Calu3 (cell line): ENCODE data around the gene ATXN2. TPM values are rescaled to one million over a fixed set of nuclear protein-coding genes. Genes with fewer than 3 reads are reported as not detected.

Experiments
- BruUV-seq: library from RNA; stranded (reverse); fragments of 400-500 nt; replicated peaks from 2 replicates; lab custom pipeline; 2021; lab: Mats Ljungman, UMichigan
- CTCF ChIA-PET: fragments of 300-600 bp; sonication (Branson Sonifier 250); formaldehyde crosslinking; loops from one replicate; lab custom pipeline; 2022; ENCODE audit warnings: antibody characterized with exemption; lab: Charles Lee
- DNase-seq: peaks from one replicate; pipeline ENCODE4 v3.0.0; 2022
- H3K27ac Mint-ChIP-seq: one replicate; pipeline ENCODE4 v1.8.0; 2022; ENCODE audit warnings: mixed read lengths; ENCODE audit not compliant: unreplicated experiment
- H3K27me3 Mint-ChIP-seq: one replicate; pipeline ENCODE4 v1.8.0; 2022; ENCODE audit warnings: mixed read lengths; ENCODE audit not compliant: unreplicated experiment
- H3K36me3 Mint-ChIP-seq: one replicate; pipeline ENCODE4 v1.8.0; 2022; ENCODE audit warnings: mild to moderate bottlenecking, moderate library complexity, mixed read lengths; ENCODE audit not compliant: insufficient read depth, unreplicated experiment
- H3K4me1 Mint-ChIP-seq: one replicate; pipeline ENCODE4 v1.8.0; 2022; ENCODE audit warnings: mild to moderate bottlenecking, low read depth, mixed read lengths; ENCODE audit not compliant: unreplicated experiment
- H3K4me3 Mint-ChIP-seq: one replicate; pipeline ENCODE4 v1.8.0; 2022; ENCODE audit warnings: mild to moderate bottlenecking, low read depth, moderate library complexity, mixed read lengths; ENCODE audit not compliant: unreplicated experiment
- H3K9me3 Mint-ChIP-seq: one replicate; pipeline ENCODE4 v1.8.0; 2022; ENCODE audit warnings: low read depth, mixed read lengths; ENCODE audit not compliant: unreplicated experiment
- intact Hi-C: fragments of 100-400 bp; cut with micrococcal nuclease; formaldehyde crosslinking; loops from one replicate; pipeline ENCODE4 v1.10.0; 2022; ENCODE audit not compliant: unreplicated experiment
- total RNA-seq: library from RNA; stranded (reverse); gene quantifications from 2 replicates; pipeline ENCODE4 v1.2.3, GENCODE V29; 2022
- TF ChIP-seq, protein P1 (sequence below): fragments of 200-600 bp; IDR thresholded peaks from one replicate; pipeline ENCODE4 v1.8.0; 2022; ENCODE audit warnings: antibody characterized with exemption; ENCODE audit not compliant: unreplicated experiment

Gene ATXN2
- total RNA-seq, 1 experiment from 2014 or later = 123 TPM

DNA sequence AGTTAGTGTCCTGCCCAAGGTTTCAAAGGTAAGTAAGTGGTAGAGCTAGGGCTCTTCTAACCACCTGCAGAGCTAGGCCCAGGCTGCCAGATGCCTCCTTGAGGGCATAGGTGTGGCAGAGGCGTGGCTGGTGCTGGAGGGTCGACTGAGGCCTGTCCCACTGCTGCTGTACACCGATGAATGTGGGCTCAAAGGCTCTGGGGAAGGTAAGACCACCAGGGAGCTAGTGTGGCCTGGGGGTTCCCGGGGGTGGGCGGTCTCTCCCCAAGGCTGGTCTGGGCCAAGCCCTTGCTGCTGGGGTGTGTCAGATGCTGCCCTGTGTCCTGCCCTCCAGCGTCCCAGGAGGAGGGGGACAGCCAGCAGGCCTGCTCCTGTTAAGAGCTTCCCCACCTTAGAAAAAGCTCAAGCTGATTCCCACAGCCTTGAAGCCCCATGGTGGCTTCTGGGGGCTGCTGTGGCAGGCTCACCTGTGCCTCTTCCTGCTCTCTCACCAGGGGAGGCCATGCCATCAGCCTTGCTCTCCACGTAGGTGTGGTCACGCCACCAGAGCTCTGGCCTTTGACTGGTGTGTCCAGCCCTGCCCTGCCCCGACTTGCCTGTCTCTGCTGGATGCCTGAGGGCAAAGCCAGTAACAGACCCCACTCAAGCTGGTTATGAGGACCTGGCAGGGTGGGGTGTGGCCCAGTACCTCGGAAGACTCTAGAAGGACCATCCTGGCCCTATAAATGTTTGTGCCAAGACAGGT, 156.6 kb downstream of the ATXN2 start:
- BruUV-seq = no TSS peak
- DNase-seq = no peak
- peaks cover 83% of the 10 kb centered on the region for H3K36me3 Mint-ChIP-seq
- H3K27ac Mint-ChIP-seq = peak overlapping the region; percentile 53
- H3K27me3 Mint-ChIP-seq = no peaks in the 10 kb centered on the region
- intact Hi-C loops = no loop called here
- no peaks in the 10 kb centered on the region for H3K9me3 Mint-ChIP-seq
- TF ChIP-seq, protein P1, sequence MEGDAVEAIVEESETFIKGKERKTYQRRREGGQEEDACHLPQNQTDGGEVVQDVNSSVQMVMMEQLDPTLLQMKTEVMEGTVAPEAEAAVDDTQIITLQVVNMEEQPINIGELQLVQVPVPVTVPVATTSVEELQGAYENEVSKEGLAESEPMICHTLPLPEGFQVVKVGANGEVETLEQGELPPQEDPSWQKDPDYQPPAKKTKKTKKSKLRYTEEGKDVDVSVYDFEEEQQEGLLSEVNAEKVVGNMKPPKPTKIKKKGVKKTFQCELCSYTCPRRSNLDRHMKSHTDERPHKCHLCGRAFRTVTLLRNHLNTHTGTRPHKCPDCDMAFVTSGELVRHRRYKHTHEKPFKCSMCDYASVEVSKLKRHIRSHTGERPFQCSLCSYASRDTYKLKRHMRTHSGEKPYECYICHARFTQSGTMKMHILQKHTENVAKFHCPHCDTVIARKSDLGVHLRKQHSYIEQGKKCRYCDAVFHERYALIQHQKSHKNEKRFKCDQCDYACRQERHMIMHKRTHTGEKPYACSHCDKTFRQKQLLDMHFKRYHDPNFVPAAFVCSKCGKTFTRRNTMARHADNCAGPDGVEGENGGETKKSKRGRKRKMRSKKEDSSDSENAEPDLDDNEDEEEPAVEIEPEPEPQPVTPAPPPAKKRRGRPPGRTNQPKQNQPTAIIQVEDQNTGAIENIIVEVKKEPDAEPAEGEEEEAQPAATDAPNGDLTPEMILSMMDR = no peak
- CTCF ChIA-PET = interaction anchor here (0.7 kb wide), 1 partner anchor 11 kb away, joined by 3 read pairs; no protein-coding TSS in a partner anchor
- H3K4me1 Mint-ChIP-seq = peaks cover 24% of the 10 kb centered on the region
- H3K4me3 Mint-ChIP-seq = no peak overlapping the region

DNA sequence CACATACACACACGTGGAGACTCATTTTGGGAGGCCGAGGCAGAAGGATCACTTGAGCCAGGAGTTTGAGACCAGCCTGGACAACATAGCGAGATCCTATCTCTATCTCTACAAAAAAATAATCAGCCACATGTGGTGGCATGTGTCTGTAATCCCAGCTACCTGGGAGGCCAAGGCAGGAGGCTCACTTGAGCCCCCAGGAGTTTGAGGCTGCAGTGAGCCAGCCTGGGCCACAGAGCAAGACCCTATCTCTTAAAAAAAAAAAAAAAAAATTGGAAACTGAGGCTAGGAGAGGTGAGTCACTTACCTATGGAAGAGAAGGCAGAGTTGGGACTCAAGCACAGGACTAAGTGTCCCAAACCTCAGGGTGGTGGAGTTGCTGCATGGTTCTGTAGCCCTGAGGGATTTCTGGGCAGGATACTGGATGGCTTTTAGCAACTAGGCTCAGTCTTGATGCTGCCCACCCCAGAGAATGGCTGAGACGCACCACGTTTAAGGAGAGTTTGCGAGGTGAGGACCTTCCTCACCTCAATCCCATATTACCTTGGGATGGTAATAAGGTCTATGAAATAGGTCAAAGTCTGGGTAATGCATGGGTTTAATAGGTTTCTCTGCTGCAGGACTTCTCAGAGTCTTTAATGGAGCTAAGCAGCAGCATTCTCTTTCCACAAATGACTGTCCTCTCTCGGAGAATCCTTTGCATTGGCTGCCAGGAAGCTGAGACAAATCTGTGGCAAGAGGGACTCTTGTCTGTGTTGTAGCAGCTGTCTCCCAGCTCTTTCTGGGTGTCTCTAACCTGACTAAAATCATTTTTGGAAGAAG, 157.8 kb downstream of the ATXN2 start:
- CTCF ChIA-PET = no interaction called here
- intact Hi-C loops = no loop called here
- Mint-ChIP-seq H3K27ac (no peak overlapping the region), H3K4me3 (no peak overlapping the region), H3K36me3 (peaks cover 83% of the 10 kb centered on the region), H3K9me3 (no peaks in the 10 kb centered on the region), H3K27me3 (no peaks in the 10 kb centered on the region), H3K4me1 (peaks cover 33% of the 10 kb centered on the region)
- BruUV-seq = no TSS peak
- no peak for DNase-seq
- TF ChIP-seq, protein P1 = no peak

DNA sequence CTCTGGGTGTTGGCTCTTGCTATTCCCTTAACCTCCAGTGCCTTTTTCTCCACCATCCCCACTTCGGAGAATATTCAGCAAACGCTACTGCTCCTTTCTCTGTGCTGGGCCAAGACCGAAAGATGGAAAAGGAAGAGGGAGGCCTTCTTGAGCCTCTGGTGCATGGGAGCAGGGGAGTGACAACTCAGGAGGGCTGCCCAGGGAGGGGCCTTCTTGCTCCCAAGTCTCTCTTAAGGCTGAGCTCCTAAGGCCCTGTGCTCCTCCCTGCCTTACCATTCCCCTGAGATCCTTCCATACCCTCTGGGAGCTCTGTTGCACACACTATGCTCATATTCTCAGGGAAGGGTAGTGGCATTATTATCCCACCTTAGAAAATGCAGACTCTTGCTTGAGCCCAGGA, 158.5 kb downstream of the ATXN2 start:
- TF ChIP-seq, protein P1 = no peak
- Mint-ChIP-seq H3K4me3 (no peak overlapping the region), H3K36me3 (peaks cover 83% of the 10 kb centered on the region), H3K27me3 (no peaks in the 10 kb centered on the region), H3K4me1 (peaks cover 40% of the 10 kb centered on the region), H3K27ac (peak overlapping the region; percentile 31), H3K9me3 (no peaks in the 10 kb centered on the region)
- intact Hi-C loops = no loop called here
- CTCF ChIA-PET = no interaction called here
- no peak for DNase-seq
- no TSS peak for BruUV-seq

DNA sequence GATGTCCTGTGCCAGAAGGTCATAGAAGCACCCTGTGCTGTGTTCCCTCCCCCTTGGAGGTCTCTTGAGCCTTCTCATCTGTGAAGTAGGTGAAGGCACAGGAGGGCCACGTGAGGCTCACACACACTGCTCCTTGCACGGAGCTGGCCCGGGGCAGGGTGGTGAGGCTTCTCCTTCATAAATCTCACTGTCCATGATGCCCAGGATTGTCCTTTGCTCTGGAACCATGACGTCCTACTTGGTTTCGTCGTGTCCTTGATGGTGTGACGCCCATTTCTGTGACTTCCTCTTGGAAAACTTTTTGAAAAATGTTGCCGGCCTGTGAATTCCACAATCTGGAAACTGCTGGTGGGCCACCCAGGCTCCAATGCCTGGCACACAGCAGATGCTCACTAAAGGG, 159.0 kb downstream of the ATXN2 start:
- TF ChIP-seq, protein P1 = no peak
- H3K27ac Mint-ChIP-seq = no peak overlapping the region
- no peak for DNase-seq
- intact Hi-C loops = no loop called here
- H3K4me3 Mint-ChIP-seq = no peak overlapping the region
- H3K4me1 Mint-ChIP-seq = peaks cover 44% of the 10 kb centered on the region
- no peaks in the 10 kb centered on the region for H3K9me3 Mint-ChIP-seq
- peaks cover 84% of the 10 kb centered on the region for H3K36me3 Mint-ChIP-seq
- CTCF ChIA-PET = no interaction called here
- BruUV-seq = no TSS peak
- no peaks in the 10 kb centered on the region for H3K27me3 Mint-ChIP-seq
